Stimulated activated CD8-positive, alpha-beta memory T cell treated with anti-CD3 and anti-CD28 coated beads, Interleukin-7, amount 100 ng/mL, for 48 hours (primary cell): ENCODE data around the gene UGT1A8.
"Not testable (repeated sequence)": the region's sequence is repeated elsewhere in the genome, so short reads cannot be mapped to it uniquely, and the experiment has no call there.

Experiments used
- DNase-seq, 2 donors: peaks; one replicate each; pipeline ENCODE4 v3.0.0-alpha.2; 2020; ENCODE audit warnings: low read depth in 1 of 2; ENCODE audit errors: extremely low read depth in 1 of 2

Gene UGT1A8

GRCh38 chr2:233638836-233639235, 21.4 kb downstream of the UGT1A8 start:
- no peak for DNase-seq

GRCh38 chr2:233639860-233640259, 22.4 kb downstream of the UGT1A8 start:
- DNase-seq, result no peak

GRCh38 chr2:233643128-233643527, 25.7 kb downstream of the UGT1A8 start:
- DNase-seq, result no peak

GRCh38 chr2:233646033-233646432, 28.6 kb downstream of the UGT1A8 start:
- DNase-seq, result not testable (repeated sequence)

- no peak for DNase-seq
Observed at GRCh38 chr2:233650981-233651380, 33.5 kb downstream of the UGT1A8 start.

GRCh38 chr2:233651430-233651829, 34.0 kb downstream of the UGT1A8 start:
- DNase-seq, result no peak

- no peak for DNase-seq
Observed at GRCh38 chr2:233654501-233654900, 37.1 kb downstream of the UGT1A8 start.

GRCh38 chr2:233655043-233655442, 37.6 kb downstream of the UGT1A8 start:
- no peak for DNase-seq

- DNase-seq, result not testable (repeated sequence)
Observed at GRCh38 chr2:233655943-233656342, 38.5 kb downstream of the UGT1A8 start.

- DNase-seq, result peak in 1 of 2 donors; percentile 9
Observed at GRCh38 chr2:233656443-233656842, 39.0 kb downstream of the UGT1A8 start.

GRCh38 chr2:233658610-233659009, 41.2 kb downstream of the UGT1A8 start:
- no peak for DNase-seq

- DNase-seq, result no peak
Observed at GRCh38 chr2:233663911-233664310, 46.5 kb downstream of the UGT1A8 start.

- DNase-seq, result no peak
Observed at GRCh38 chr2:233668605-233669260, 51.3 kb downstream of the UGT1A8 start.

GRCh38 chr2:233671290-233672161, 54.1 kb downstream of the UGT1A8 start, which contains the start of gene UGT1A9:
Gene UGT1A9, plus strand, starts transcription at chr2:233671898. Its CDS starts 37 bp downstream, at chr2:233671935.
- DNase-seq, result no peak

- no peak for DNase-seq
Observed at GRCh38 chr2:233672886-233673285, 55.5 kb downstream of the UGT1A8 start.

- DNase-seq, result no peak
Observed at GRCh38 chr2:233673896-233674295, 56.5 kb downstream of the UGT1A8 start.

GRCh38 chr2:233674314-233674713, 56.9 kb downstream of the UGT1A8 start:
- DNase-seq, result no peak

- DNase-seq, result no peak
Observed at GRCh38 chr2:233674995-233675394, 57.6 kb downstream of the UGT1A8 start.

- no peak for DNase-seq
Observed at GRCh38 chr2:233676046-233676445, 58.6 kb downstream of the UGT1A8 start.

GRCh38 chr2:233679196-233679595, 61.8 kb downstream of the UGT1A8 start:
- DNase-seq, result no peak

GRCh38 chr2:233680361-233681045, 63.1 kb downstream of the UGT1A8 start:
- no peak for DNase-seq
